Subcutaneous adipose tissue (tissue), 4 donors: ENCODE results near the gene KCNN1. TPM values are rescaled to one million over a fixed set of nuclear protein-coding genes. Genes with fewer than 3 reads are reported as not detected.

ENCODE experiments used
- CTCF ChIP-seq: fragments of 450-650 bp; IDR thresholded peaks from one replicate; pipeline ENCODE4 v1.5.1; 2016; ENCODE audit warnings: low read depth, mild to moderate bottlenecking, control low read depth, antibody characterized with exemption, moderate library complexity
- total RNA-seq, 4 donors: library from RNA; depleted of rRNA; stranded (reverse); fragments of >200 nt; gene quantifications; one replicate each; pipeline ENCODE4 v1.1.0, GENCODE V29; 2016

The KCNN1 gene
- total RNA-seq, 4 donors from 2014 or later = not detected

GRCh38 chr19:18009412-18010066 lies 42.6 kb downstream of the KCNN1 start:
- no peak for TF ChIP-seq CTCF

GRCh38 chr19:18010149-18010548 lies 43.2 kb downstream of the KCNN1 start:
- no peak for TF ChIP-seq CTCF

- TF ChIP-seq CTCF = no peak
Observed at GRCh38 chr19:18013210-18014111, 46.6 kb downstream of the KCNN1 start.

GRCh38 chr19:18014197-18014596 lies 47.3 kb downstream of the KCNN1 start:
- no peak for TF ChIP-seq CTCF

- no peak for TF ChIP-seq CTCF
Observed at GRCh38 chr19:18016209-18016910, 49.5 kb downstream of the KCNN1 start.

- TF ChIP-seq CTCF = no peak
Observed at GRCh38 chr19:18017275-18018083, 50.6 kb downstream of the KCNN1 start.
